Activated naive CD8-positive, alpha-beta T cell treated with anti-CD3 and anti-CD28 coated beads, Interleukin-2, amount 50 U/mL, for 24 hours (primary cell): Measurements from ENCODE around the gene VEZF1.

Experiments used
- ATAC-seq: fragments of 150-1000 bp; cut with Tn5 transposase; one replicate; pipeline ENCODE4 v1.10.0; 2021
- DNase-seq: peaks from one replicate; pipeline ENCODE4 v3.0.0; 2021
- H3K27ac Mint-ChIP-seq: one replicate; pipeline ENCODE4 v1.8.0; 2021; ENCODE audit warnings: mild to moderate bottlenecking, mixed read lengths
- H3K27me3 Mint-ChIP-seq: one replicate; pipeline ENCODE4 v1.8.0; 2021; ENCODE audit warnings: mixed read lengths
- H3K36me3 Mint-ChIP-seq: one replicate; pipeline ENCODE4 v1.8.0; 2021; ENCODE audit warnings: low read depth, mixed read lengths
- H3K4me1 Mint-ChIP-seq: one replicate; pipeline ENCODE4 v1.8.0; 2021; ENCODE audit warnings: mixed read lengths
- H3K4me3 Mint-ChIP-seq: one replicate; pipeline ENCODE4 v1.8.0; 2021; ENCODE audit warnings: mild to moderate bottlenecking, moderate library complexity, mixed read lengths
- H3K9me3 Mint-ChIP-seq: one replicate; pipeline ENCODE4 v1.8.0; 2021; ENCODE audit warnings: mixed read lengths

Gene VEZF1

GRCh38 chr17:57925361-57925990, 62.6 kb downstream of the VEZF1 start:
- Mint-ChIP-seq H3K36me3 (no peaks in the 10 kb centered on the region), H3K4me3 (no peak overlapping the region), H3K9me3 (no peaks in the 10 kb centered on the region), H3K4me1 (peaks cover 2% of the 10 kb centered on the region), H3K27me3 (peaks cover 23% of the 10 kb centered on the region), H3K27ac (no peak overlapping the region)
- no peak for DNase-seq
- ATAC-seq: no peak

- DNase-seq (no peak), ATAC-seq (no peak)
- Mint-ChIP-seq H3K9me3 (no peaks in the 10 kb centered on the region), H3K36me3 (no peaks in the 10 kb centered on the region), H3K27me3 (peaks cover 23% of the 10 kb centered on the region), H3K27ac (no peak overlapping the region), H3K4me1 (peaks cover 2% of the 10 kb centered on the region), H3K4me3 (no peak overlapping the region)
Measured at GRCh38 chr17:57924677-57925076, 63.4 kb downstream of the VEZF1 start.
